Fibroblast of mammary gland (primary cell): ENCODE results near the gene ADGRV1.

Experiments used
- DNase-seq: peaks from one replicate; pipeline ENCODE4 v3.0.0-alpha.2; 2010; ENCODE audit warnings: low read depth
- H3K4me3 ChIP-seq: 2 replicates; pipeline ENCODE4 v1.5.1; 2011; ENCODE audit warnings: low read depth, mild to moderate bottlenecking, low read length, moderate library complexity; ENCODE audit not compliant: control insufficient read depth
- TF ChIP-seq, protein P1 (sequence below): conservative IDR thresholded peaks from 2 replicates; pipeline ENCODE4 v1.5.1; 2011; ENCODE audit warnings: low read depth, low read length, inconsistent platforms; ENCODE audit not compliant: control insufficient read depth, insufficient read depth

The ADGRV1 gene

DNA sequence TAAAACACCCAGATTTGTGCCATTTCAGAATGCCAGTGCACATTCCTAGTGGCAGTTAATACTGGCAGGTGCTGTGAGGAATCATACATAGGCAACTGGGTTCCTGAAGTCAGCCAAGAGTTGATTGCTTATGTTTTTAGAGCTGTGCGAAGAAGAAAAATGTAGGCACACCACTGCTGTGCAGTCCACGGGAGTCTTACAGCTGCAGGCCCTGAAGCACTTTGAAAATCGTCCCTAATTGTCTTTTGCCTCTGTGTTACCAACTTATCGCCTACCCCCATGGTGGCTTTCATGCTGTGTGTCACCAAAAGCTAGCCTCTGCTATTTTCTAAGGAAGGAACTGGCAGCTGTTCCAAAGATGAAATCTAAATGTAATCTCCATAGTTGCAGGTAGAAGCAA, 560.6 kb downstream of the ADGRV1 start:
- TF ChIP-seq, protein P1, sequence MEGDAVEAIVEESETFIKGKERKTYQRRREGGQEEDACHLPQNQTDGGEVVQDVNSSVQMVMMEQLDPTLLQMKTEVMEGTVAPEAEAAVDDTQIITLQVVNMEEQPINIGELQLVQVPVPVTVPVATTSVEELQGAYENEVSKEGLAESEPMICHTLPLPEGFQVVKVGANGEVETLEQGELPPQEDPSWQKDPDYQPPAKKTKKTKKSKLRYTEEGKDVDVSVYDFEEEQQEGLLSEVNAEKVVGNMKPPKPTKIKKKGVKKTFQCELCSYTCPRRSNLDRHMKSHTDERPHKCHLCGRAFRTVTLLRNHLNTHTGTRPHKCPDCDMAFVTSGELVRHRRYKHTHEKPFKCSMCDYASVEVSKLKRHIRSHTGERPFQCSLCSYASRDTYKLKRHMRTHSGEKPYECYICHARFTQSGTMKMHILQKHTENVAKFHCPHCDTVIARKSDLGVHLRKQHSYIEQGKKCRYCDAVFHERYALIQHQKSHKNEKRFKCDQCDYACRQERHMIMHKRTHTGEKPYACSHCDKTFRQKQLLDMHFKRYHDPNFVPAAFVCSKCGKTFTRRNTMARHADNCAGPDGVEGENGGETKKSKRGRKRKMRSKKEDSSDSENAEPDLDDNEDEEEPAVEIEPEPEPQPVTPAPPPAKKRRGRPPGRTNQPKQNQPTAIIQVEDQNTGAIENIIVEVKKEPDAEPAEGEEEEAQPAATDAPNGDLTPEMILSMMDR: no peak
- DNase-seq: no peak
- H3K4me3 ChIP-seq: no peak overlapping the region

DNA sequence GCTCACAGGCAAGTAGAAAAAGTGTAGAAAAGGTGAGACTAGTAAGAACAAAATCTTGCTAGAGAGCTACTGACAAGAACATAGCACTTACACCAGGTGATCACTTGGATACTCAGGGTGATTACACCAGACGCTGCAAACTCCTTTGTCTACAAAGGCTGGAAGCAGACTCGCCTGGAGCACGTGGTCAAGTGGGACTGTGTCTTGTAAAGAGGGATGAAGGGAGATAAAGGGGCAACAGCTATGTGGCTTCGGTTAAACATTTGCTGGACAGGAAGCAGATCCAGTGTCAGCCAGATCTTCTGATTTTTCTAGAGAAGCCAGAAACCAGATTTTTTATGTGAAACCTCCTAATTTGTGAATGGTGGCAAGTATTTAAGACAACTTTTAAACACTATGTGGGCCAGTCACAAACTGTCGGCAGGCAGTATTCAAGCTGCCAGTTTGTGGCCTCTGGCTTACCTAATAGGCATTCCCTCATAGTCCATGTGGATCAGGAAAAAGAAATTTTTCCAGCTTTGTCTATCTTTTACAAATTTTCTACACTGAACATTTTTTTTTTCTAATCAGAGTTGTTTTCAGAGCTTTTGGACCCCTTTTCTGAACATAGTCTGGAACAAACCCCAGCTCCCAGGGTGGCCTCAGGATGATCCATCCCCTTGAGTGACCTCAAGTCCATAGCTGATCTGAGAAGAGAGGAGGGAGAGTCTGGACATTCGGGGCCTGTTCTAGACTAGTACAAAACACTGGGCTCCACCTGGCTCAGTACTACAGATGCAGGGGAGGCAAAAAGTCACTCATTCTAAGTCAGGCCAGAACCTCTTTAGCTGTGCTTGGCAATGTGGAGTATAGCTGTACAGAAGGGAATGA, 561.6 kb downstream of the ADGRV1 start:
- DNase-seq: no peak
- no peak overlapping the region for H3K4me3 ChIP-seq
- TF ChIP-seq, protein P1: no peak

DNA sequence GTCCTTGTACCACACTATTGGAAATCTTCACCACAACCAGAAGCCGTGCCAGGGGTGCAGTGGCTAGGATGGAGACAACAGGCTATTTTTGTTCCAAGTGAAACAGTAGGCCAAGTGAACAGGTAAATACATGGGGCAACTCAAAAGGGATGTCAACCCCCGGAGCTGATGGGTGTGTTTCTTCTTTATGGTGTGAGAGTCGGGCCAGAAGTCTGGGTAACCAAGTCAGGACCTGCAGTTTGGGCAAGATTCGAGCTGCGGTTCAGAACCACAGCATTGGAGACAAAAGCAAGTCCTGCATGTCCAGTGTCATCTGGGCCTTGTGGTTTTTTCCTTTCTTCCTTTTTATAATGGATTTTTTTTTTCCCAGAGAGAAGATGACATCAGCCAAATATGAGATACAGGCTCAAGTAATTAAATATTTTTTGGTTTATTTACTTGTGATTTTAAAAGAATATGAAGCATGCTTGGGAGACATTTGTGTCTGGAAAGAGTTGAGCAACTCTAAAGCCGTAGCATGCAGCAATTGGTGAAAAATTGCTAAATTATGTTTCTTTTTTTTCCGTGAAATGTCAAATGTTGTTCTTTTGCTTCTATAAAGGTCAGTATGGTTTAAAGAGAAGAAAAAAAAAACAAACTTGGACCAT, 562.9 kb downstream of the ADGRV1 start:
- no peak overlapping the region for H3K4me3 ChIP-seq
- no peak for DNase-seq
- TF ChIP-seq, protein P1: no peak

DNA sequence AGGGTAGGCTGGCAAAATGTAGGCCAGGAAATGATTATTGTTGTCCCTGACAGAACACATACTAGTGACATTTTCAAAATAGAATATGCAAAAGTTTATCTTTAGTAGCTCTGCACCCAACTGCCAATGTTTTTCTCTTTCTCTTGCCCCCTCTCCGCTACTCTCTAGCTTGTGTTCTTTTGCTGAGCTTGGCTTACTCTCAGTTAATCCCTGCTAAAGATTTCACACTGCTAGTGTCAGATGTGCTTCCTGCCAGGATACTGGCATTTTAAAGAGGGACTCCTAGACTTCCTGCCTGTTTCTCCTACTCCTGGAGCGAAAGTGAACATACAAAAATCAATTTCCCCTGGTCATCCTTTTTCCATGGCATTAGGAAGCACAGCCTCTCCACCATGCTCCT, 564.1 kb downstream of the ADGRV1 start:
- TF ChIP-seq, protein P1: no peak
- no peak for DNase-seq
- H3K4me3 ChIP-seq: no peak overlapping the region

DNA sequence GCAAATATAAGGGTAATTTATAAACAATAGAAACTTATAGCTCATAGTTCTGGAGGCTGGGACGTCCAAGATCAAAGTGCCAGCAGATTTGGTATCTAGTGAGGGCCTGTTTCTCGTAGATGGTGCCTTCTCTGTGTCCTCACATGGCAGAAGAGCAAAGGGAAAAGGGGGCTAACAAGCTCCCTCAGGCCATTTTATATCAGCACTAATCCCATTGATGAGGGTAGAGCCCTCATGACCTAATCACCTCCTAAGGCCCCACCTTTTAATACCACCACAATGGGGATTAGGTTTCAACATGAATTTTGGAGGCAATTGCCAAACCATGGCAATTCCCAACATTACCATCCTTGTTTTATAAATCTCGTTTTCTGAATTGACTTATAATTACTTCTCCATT, 564.7 kb downstream of the ADGRV1 start:
- H3K4me3 ChIP-seq: no peak overlapping the region
- no peak for DNase-seq
- TF ChIP-seq, protein P1: no peak

DNA sequence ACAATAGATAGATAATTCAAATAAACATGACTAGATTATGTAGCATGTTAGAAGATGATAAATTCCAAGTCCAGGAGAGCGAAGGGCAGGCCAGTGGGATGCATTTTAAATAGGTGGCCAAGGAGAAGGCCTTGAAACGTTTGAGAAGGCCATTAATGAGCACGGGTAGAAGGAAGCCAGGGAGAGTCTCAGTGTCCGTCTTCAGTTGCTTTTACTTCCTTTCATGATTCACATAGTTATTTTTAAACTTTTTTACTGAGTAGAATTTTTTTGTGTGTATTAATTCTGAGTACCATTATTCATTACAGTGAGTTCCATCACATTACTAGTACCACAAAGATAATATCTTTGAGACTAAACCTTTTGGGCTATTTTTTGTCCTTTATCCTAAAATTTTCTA, 565.3 kb downstream of the ADGRV1 start:
- no peak overlapping the region for H3K4me3 ChIP-seq
- TF ChIP-seq, protein P1: no peak
- no peak for DNase-seq
